Thyroid gland (tissue), 4 donors: ENCODE measurements around the gene KCNMA1. TPM values are rescaled to one million over a fixed set of nuclear protein-coding genes. Genes with fewer than 3 reads are reported as not detected.

ENCODE experiments used
- DNase-seq, 2 donors: peaks; one replicate each; pipeline ENCODE4 v3.0.0-alpha.2; 2019
- H3K27ac ChIP-seq, 3 donors: fragments of 200-600 bp; sonication (generic); 1 replicate in 2 of 3; 2 replicates in 1 of 3; pipeline ENCODE4 v1.5.1; 2016 to 2019; ENCODE audit warnings: mild to moderate bottlenecking in 1 of 3, moderate library complexity in 1 of 3
- H3K27me3 ChIP-seq: fragments of 200-600 bp; sonication (generic); one replicate; pipeline ENCODE4 v1.5.1; 2019
- H3K36me3 ChIP-seq, 2 donors: fragments of 200-600 bp; sonication (generic); one replicate each; pipeline ENCODE4 v1.5.1; 2016 to 2019
- H3K4me1 ChIP-seq, 2 donors: fragments of 200-600 bp; sonication (generic); one replicate each; pipeline ENCODE4 v1.5.1; 2017 to 2019
- H3K4me3 ChIP-seq, 3 donors: fragments of 200-600 bp; sonication (generic); replicated peaks in 1 of 3; 1 replicate in 2 of 3; 2 replicates in 1 of 3; pipeline ENCODE4 v1.5.1; 2016; ENCODE audit warnings: mild to moderate bottlenecking in 1 of 3
- H3K9me3 ChIP-seq: fragments of 200-600 bp; sonication (generic); one replicate; pipeline ENCODE4 v1.5.1; 2017
- POLR2A ChIP-seq, 2 donors: fragments of 450-650 bp; IDR thresholded peaks; one replicate each; pipeline ENCODE4 v1.6.1; 2017; ENCODE audit warnings: antibody characterized with exemption in 2 of 2, mild to moderate bottlenecking in 2 of 2, moderate library complexity in 1 of 2
- WGBS, 2 donors: methylation state at CpG; one replicate each; pipeline ENCODE4 v1.1.5; 2017; 5-methylcytosine and 5-hydroxymethylcytosine counted together
- intact Hi-C: fragments of 100-400 bp; cut with DNase I; formaldehyde crosslinking; loops from one replicate; pipeline ENCODE4 v1.15.1; 2023
- total RNA-seq, 4 donors: library from RNA; depleted of rRNA; stranded (reverse); fragments of >200 nt; gene quantifications; one replicate each; pipeline ENCODE4 v1.2.3, GENCODE V29; 2016
- TF ChIP-seq, protein P1 (sequence below), 6 experiments: fragments of 200-600 bp in 3 of 6; fragments of 450-650 bp in 3 of 6; sonication (generic) in 3 of 6; IDR thresholded peaks; one replicate each; pipeline ENCODE4 v1.5.1; 2016 to 2019; ENCODE audit warnings: antibody characterized with exemption in 6 of 6, mild to moderate bottlenecking in 2 of 6, inconsistent platforms in 1 of 6, moderate library complexity in 1 of 6

The KCNMA1 gene
- total RNA-seq, 4 donors from 2014 or later = 2.5 to 5.1 (median 3.6) TPM

DNA sequence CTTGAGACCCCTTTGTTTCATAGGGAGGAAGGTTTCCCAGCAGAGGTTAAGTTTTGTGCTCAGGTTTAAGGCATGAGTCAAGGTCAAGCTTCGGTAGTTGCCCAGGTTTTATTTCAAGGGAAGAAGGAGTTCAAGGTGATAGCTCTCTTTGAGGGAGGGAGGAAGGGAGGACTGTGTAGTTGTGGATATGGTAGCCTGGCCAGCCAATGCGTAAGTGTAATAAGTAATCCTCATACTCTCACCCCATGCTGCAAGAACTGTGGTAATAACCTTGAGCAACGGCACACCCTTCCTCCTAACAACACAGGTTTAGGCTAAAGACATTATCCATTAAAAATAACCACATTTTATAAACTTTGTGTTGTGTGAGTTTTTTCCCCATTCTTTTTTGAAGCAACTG lies 478.9 kb downstream of the KCNMA1 start:
- H3K9me3 ChIP-seq = no peaks in the 10 kb centered on the region
- TF ChIP-seq, protein P1, sequence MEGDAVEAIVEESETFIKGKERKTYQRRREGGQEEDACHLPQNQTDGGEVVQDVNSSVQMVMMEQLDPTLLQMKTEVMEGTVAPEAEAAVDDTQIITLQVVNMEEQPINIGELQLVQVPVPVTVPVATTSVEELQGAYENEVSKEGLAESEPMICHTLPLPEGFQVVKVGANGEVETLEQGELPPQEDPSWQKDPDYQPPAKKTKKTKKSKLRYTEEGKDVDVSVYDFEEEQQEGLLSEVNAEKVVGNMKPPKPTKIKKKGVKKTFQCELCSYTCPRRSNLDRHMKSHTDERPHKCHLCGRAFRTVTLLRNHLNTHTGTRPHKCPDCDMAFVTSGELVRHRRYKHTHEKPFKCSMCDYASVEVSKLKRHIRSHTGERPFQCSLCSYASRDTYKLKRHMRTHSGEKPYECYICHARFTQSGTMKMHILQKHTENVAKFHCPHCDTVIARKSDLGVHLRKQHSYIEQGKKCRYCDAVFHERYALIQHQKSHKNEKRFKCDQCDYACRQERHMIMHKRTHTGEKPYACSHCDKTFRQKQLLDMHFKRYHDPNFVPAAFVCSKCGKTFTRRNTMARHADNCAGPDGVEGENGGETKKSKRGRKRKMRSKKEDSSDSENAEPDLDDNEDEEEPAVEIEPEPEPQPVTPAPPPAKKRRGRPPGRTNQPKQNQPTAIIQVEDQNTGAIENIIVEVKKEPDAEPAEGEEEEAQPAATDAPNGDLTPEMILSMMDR (IDR thresholded peaks at IDR 0.05) = no peak
- no peak for TF ChIP-seq POLR2A (IDR thresholded peaks at IDR 0.05)
- no peaks in the 10 kb centered on the region for H3K27me3 ChIP-seq
- WGBS, 2 donors = 90 to 92% methylated on average over 3 of the region's 3 CpGs
- no peaks in the 10 kb centered on the region for H3K4me1 ChIP-seq
- no peak overlapping the region for H3K27ac ChIP-seq
- no peaks in the 10 kb centered on the region for H3K36me3 ChIP-seq
- no peak overlapping the region for H3K4me3 ChIP-seq
- intact Hi-C loops = no loop called here
- no peak for DNase-seq

DNA sequence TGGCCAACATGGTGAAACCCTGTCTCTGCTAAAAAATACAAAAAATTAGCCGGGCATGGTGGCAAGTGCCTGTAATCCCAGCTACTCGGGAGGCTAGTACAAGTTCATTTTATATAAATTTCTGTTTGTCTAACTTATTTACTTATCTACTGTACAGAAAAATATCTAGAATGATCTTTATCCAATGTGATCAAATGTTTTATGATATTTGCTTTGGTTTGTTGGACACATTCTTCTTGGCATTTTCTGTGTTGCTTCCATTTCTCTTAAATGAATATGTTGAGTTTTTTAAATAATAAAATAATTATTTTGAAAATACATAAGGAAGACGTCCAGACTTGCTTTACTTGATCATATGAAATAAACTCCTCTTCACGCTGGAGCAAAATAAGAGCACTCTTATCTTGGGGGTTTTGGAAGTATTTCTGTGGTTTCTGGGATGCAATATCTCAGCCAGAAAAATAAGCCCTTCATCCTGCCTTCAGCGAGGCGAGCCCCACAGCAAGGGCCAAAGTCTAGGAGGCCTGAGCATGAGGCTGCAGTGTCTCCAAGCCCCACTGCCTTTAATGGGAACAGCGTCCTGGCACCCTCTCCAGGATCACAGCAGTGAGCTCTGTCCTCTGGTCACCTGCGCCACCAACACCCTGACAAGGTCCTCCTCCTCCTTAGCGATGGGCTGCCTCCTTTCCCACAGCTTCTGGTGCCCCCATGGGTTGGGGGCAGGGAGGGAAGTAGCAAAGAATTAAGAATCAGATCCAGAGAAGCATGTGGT lies 480.2 kb downstream of the KCNMA1 start:
- intact Hi-C loops = no loop called here
- 79 to 81% methylated on average over 9 of the region's 9 CpGs for WGBS, 2 donors
- Histone ChIP-seq H3K4me3 (no peak overlapping the region), H3K4me1 (no peaks in the 10 kb centered on the region), H3K27ac (no peak overlapping the region), H3K27me3 (no peaks in the 10 kb centered on the region), H3K36me3 (no peaks in the 10 kb centered on the region), H3K9me3 (no peaks in the 10 kb centered on the region)
- DNase-seq = no peak
- TF ChIP-seq, protein P1 (IDR thresholded peaks at IDR 0.05) = no peak
- no peak for TF ChIP-seq POLR2A (IDR thresholded peaks at IDR 0.05)

DNA sequence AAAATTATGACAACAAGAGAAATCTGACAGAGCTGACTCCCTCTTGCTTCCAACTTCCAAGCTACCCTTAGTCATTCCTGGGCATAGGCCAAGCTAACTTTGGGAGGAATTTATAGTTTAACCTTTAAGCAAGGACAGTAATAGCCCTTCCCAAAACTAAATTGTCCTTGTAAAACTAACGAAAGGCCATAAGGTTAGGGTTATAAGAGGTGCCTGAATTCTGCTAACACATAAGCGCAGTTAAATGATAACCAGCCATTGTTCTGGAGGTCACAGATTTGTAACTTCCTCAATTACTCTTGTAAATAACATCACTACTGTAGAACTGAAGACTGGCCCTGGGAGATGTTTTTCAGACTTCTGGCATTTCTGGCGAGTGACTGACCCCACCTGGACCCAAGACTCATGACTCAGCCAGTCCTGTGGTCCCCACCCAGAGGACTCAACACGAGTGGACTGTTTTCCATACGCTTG lies 481.2 kb downstream of the KCNMA1 start:
- Histone ChIP-seq H3K4me1 (no peaks in the 10 kb centered on the region), H3K9me3 (no peaks in the 10 kb centered on the region), H3K36me3 (no peaks in the 10 kb centered on the region), H3K27me3 (no peaks in the 10 kb centered on the region), H3K27ac (no peak overlapping the region), H3K4me3 (no peak overlapping the region)
- intact Hi-C loops = no loop called here
- TF ChIP-seq POLR2A (IDR thresholded peaks at IDR 0.05) = no peak
- TF ChIP-seq, protein P1 (IDR thresholded peaks at IDR 0.05) = no peak
- WGBS, 2 donors = 72 to 82% methylated on average over 5 of the region's 5 CpGs
- no peak for DNase-seq

DNA sequence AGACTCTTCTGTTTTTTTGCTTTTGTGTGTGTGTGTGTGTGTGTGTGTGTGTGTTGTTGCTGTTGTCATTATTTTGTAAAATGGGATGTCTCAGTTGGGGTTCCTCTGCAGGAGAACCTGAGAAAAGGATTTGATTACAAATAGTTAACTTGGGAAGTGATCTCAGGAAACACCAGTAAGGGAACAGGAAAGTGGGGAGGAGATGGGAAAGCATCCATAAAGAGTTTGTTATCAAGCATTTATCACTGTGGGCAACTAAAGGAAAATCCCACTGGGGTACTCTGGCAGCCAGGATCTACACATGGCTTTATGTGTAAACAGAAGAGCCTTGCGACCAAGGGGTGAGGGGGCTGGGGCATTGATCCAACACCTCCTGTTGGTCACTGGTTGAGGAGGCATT lies 485.4 kb downstream of the KCNMA1 start:
- Histone ChIP-seq H3K36me3 (no peaks in the 10 kb centered on the region), H3K4me3 (no peak overlapping the region), H3K9me3 (no peaks in the 10 kb centered on the region), H3K27ac (no peak overlapping the region), H3K27me3 (no peaks in the 10 kb centered on the region), H3K4me1 (no peaks in the 10 kb centered on the region)
- 69 to 73% methylated on average over 1 of the region's 1 CpG for WGBS, 2 donors
- intact Hi-C loops = no loop called here
- TF ChIP-seq, protein P1 (IDR thresholded peaks at IDR 0.05) = no peak
- no peak for TF ChIP-seq POLR2A (IDR thresholded peaks at IDR 0.05)
- DNase-seq = no peak

DNA sequence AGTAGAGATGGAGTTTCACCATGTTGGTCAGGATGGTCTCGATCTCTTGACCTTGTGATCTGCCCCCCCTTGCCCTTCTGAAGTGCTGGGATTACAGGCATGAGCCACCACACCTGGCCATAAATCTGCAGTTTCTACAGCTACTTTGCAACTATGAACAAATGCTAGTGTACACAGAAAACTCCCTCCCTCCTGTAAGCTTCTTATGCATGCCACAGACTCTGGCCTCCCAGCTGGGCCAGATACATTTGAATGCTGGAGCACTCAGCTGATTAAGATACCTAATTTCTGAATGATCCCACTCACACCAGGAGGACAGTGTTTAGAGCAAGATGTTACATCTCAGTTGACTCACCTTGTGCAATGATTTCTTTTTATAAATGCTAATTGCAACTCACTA lies 486.2 kb downstream of the KCNMA1 start:
- H3K4me1 ChIP-seq = no peaks in the 10 kb centered on the region
- 93 to 100% methylated on average over 1 of the region's 1 CpG for WGBS, 2 donors
- no peaks in the 10 kb centered on the region for H3K27me3 ChIP-seq
- H3K36me3 ChIP-seq = no peaks in the 10 kb centered on the region
- H3K4me3 ChIP-seq = no peak overlapping the region
- TF ChIP-seq, protein P1 (IDR thresholded peaks at IDR 0.05) = no peak
- no peak for TF ChIP-seq POLR2A (IDR thresholded peaks at IDR 0.05)
- intact Hi-C loops = no loop called here
- no peak for DNase-seq
- no peak overlapping the region for H3K27ac ChIP-seq
- H3K9me3 ChIP-seq = no peaks in the 10 kb centered on the region
